Measurements from ENCODE around the gene CRACDL.

The CRACDL gene

DNA sequence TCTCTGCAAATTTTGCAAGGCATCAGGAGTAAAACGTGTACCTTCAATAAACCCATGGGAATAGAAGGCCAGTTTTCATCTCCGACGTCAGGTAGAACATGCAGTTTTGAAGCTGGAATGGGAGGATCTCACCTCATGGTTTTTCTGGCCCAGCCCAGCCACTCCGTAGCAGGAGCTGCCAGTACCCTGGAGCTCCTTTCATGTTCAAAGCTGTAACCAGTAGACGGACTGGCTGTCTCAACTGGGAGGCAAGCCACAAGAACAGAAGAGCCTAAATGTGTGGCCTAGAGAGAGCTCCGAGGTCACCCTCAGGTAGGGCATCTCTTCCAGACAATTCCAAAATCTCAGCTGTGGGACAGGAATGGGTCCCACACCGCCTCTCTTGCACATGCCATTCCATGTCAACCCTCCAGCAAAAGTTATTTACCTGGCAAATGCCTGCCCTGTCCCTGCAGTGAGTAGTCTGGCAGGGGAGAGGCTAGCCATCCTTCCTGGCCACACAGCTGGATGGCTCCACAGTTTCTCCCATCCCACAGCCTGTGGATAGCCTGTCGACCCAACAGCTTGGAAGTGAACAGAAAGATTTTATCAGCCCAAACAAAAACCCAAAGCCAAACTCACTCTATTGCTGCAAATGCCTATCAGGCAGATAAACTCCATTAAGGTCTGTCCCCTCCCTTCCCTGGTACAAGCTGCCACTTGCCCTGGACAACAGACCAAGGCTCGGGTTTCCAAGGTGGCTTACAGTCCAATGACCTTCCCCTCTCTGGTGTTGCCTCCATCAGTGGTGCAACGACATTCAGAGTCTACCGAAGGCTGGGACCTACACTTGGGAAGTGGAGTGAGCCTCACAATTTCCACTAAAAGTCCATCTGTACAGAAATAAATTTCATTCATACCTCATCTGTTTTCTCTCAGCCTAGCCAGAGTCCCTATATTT lies 27.8 kb downstream of the CRACDL start (continued):
- TF ChIP-seq ARNTL (CRISPR knock-in tag; IDR thresholded peaks at IDR 0.05; ENCODE audit: borderline replicate concordance, low read depth) (no peak), ZFP30 (CRISPR knock-in tag; IDR thresholded peaks at IDR 0.05) (no peak), ZNF565 (CRISPR knock-in tag; conservative IDR thresholded peaks at IDR 0.05; ENCODE audit: low read depth) (no peak), PATZ1 (CRISPR knock-in tag; IDR thresholded peaks at IDR 0.05; ENCODE audit: borderline replicate concordance) (no peak), TOX (CRISPR knock-in tag; IDR thresholded peaks at IDR 0.05; ENCODE audit: borderline replicate concordance) (no peak), GLIS3 (CRISPR knock-in tag; IDR thresholded peaks at IDR 0.05) (no peak)

GRCh38 chr2:98907385-98907784 lies 28.6 kb downstream of the CRACDL start:
- TF ChIP-seq, protein P1, sequence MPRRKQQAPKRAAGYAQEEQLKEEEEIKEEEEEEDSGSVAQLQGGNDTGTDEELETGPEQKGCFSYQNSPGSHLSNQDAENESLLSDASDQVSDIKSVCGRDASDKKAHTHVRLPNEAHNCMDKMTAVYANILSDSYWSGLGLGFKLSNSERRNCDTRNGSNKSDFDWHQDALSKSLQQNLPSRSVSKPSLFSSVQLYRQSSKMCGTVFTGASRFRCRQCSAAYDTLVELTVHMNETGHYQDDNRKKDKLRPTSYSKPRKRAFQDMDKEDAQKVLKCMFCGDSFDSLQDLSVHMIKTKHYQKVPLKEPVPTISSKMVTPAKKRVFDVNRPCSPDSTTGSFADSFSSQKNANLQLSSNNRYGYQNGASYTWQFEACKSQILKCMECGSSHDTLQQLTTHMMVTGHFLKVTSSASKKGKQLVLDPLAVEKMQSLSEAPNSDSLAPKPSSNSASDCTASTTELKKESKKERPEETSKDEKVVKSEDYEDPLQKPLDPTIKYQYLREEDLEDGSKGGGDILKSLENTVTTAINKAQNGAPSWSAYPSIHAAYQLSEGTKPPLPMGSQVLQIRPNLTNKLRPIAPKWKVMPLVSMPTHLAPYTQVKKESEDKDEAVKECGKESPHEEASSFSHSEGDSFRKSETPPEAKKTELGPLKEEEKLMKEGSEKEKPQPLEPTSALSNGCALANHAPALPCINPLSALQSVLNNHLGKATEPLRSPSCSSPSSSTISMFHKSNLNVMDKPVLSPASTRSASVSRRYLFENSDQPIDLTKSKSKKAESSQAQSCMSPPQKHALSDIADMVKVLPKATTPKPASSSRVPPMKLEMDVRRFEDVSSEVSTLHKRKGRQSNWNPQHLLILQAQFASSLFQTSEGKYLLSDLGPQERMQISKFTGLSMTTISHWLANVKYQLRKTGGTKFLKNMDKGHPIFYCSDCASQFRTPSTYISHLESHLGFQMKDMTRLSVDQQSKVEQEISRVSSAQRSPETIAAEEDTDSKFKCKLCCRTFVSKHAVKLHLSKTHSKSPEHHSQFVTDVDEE (CRISPR knock-in tag; IDR thresholded peaks at IDR 0.05) = no peak
- TF ChIP-seq PATZ1 (CRISPR knock-in tag; IDR thresholded peaks at IDR 0.05; ENCODE audit: borderline replicate concordance) = no peak
- TF ChIP-seq ZFP3 (CRISPR knock-in tag; IDR thresholded peaks at IDR 0.05) = no peak
- TF ChIP-seq GLIS3 (CRISPR knock-in tag; IDR thresholded peaks at IDR 0.05) = no peak
- TF ChIP-seq ARNTL (CRISPR knock-in tag; IDR thresholded peaks at IDR 0.05; ENCODE audit: borderline replicate concordance, low read depth) = no peak
- TF ChIP-seq, protein P2, sequence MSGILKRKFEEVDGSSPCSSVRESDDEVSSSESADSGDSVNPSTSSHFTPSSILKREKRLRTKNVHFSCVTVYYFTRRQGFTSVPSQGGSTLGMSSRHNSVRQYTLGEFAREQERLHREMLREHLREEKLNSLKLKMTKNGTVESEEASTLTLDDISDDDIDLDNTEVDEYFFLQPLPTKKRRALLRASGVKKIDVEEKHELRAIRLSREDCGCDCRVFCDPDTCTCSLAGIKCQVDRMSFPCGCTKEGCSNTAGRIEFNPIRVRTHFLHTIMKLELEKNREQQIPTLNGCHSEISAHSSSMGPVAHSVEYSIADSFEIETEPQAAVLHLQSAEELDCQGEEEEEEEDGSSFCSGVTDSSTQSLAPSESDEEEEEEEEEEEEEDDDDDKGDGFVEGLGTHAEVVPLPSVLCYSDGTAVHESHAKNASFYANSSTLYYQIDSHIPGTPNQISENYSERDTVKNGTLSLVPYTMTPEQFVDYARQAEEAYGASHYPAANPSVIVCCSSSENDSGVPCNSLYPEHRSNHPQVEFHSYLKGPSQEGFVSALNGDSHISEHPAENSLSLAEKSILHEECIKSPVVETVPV (CRISPR knock-in tag; IDR thresholded peaks at IDR 0.05) = no peak
- TF ChIP-seq ZNF565 (CRISPR knock-in tag; conservative IDR thresholded peaks at IDR 0.05; ENCODE audit: low read depth) = no peak
- no peak for ATAC-seq

DNA sequence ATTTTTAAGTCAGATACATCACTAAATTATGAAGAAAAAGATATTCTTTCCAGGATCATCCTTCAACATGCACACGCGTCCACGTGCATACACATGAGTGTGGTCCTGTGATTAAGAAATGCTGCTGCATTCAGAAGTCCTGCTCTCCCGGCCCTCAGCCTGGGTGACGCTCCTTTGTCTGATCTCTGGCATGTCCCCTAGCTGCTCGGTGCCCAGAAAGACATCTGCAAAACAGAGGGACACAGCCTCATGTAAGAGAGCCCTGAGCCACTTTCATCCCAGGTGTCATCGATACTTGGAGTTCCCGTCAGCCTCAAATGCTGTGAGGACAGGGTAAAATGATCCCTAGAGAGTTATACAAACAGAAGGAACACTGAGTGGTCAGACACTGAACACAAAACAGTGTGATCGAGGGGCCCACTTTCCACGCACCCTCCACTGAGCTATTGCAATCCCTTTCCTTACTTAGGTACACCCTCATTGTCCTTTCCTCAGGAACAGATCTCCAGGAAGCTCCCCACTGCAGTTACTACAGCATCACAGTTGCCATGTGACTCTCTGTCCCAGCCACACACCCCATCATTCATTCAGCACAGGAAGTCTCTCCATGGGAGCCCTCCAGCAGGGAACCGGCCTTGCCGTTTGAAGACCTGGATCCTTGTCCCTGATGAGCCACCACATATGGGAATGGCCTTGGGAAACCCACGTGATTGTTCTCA lies 32.1 kb downstream of the CRACDL start:
- TF ChIP-seq ISL1 (CRISPR knock-in tag; IDR thresholded peaks at IDR 0.05) (no peak), OSR1 (CRISPR knock-in tag; IDR thresholded peaks at IDR 0.05) (no peak), ZNF565 (CRISPR knock-in tag; conservative IDR thresholded peaks at IDR 0.05; ENCODE audit: low read depth) (no peak), TCF4 (CRISPR knock-in tag; IDR thresholded peaks at IDR 0.05; ENCODE audit: borderline replicate concordance) (no peak), GLIS3 (CRISPR knock-in tag; IDR thresholded peaks at IDR 0.05) (no peak), ZC3H10 (CRISPR knock-in tag; IDR thresholded peaks at IDR 0.05) (no peak), RARB (CRISPR knock-in tag; IDR thresholded peaks at IDR 0.05) (no peak), PATZ1 (CRISPR knock-in tag; IDR thresholded peaks at IDR 0.05; ENCODE audit: borderline replicate concordance) (no peak), SNAI2 (CRISPR knock-in tag; IDR thresholded peaks at IDR 0.05) (no peak), ARNTL (CRISPR knock-in tag; IDR thresholded peaks at IDR 0.05; ENCODE audit: borderline replicate concordance, low read depth) (no peak)
- no peak for ATAC-seq

Data from SK-N-SH treated with all-trans-retinoic acid at 6 μM for 48 hours (cell line).